ENCODE data around the gene RNF175.

Gene RNF175

DNA sequence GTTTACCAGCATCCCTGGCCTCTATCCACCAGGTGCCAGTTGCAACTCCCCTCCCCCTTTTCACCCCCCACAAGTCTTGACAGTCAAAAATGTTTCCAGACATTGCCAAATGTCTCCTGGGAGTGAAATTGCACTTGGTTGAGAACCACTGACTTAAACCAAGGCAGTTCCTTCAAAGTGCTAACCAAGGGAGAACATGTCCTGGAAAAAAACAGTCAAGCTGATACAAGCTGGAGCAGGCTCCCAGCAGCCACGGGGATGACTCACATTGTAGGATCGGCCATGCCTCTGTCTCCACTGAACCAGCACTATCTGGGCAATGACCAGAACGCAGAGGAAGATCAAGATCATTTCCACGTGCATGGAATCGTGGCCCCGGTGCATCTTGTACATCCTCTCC lies 11.4 kb downstream of the RNF175 start:
- peak; percentile 22 for DNase-seq (ENCODE audit: low read depth, low spot score)

GRCh38 chr4:153747406-153747955 lies 12.3 kb downstream of the RNF175 start:
- no peak for DNase-seq (ENCODE audit: low read depth, low spot score)

DNA sequence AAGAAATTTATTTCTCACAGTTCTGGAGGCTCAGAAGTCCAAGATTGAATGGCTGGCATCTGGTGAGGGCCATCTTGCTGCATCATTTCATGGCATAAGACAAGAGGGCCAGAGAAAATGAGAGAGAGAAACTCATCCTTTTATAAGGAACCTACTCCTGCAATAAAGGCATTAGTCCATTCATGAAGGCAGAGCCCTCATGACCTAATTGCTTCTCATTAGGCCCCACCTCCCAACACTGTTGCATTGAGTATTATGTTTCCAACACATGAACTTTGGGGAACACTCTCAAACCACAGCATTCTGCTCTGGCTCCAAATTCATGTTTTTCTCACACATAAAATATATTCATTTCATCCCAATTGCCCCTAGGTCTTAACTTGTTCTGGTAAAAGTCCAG lies 14.2 kb downstream of the RNF175 start:
- no peak for DNase-seq (ENCODE audit: low read depth, low spot score)

GRCh38 chr4:153741541-153741940 lies 18.3 kb downstream of the RNF175 start:
- DNase-seq (ENCODE audit: low read depth, low spot score), result no peak

DNA sequence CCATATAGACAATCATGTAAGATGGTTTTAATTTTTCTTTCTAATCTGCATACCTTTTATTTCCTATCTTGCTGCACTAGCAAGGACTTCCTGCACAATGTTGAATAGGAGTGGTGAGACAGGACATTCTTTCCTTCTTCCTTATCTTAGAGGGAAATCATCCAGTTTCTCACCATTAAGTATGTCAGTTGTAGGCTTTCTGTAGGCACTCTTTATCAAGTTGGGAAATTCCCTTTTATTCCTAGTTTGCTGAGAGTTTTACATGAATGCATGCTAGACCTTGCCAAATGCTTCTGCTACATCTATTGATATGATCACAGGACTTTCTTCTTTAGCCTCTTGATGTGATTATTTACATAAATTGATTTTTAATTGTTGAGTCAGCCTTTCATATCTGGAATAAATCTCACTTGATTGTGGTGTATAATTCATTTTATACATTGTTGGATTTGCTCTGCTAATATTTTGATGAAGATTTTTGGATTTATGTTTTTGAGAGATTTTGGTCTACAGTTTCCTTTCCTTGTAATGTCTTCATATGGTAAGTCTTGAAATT lies 23.8 kb downstream of the RNF175 start:
- DNase-seq (ENCODE audit: low read depth, low spot score), result no peak

DNA sequence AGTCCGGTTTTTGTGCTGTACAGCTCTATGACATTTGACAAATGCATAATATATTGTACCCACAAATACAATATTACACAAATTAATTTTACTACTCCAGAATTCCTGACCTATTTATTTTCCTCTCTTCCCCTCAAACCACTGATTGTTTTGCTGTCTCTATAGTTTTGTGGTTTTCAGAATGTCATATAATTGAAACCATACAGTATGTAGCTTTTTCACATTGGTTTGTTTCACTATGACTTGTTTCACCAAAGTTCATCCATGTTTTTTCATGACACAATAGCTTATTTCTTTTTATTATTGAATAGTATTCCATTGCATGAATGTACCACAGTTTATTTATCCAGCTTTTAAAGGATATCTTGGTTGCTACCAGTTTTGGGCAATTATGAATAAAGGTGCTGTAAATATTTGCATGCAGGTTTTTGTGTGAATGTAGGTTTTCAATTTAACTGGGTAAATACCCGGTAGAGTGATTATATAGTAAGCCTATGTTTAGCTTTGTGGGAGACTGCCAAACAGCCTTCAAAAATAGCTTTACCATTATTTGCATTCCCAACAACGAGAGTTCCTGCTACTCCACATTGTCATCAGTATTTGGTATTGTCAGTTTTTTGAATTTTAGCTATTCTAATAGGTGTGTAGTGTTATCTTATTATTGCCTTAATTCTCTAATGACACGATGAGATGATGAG lies 25.9 kb downstream of the RNF175 start:
- DNase-seq (ENCODE audit: low read depth, low spot score), result no peak

DNA sequence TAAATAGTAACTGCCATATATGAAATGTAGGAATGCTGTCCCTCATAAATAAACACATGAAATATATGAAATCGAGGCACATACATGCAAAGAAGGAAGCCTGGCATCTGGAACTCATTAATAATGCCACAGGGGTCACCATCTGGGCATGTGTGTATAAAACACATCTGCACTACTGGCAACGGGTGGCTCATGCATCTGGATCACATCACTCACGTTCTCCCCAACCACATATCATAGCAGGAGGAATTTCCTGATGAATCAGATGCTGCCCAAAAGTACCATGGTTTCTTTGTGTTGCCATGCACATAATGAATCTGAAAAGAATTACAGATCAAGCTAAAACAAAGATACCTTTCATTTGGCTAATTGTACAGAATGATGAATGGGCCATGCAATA lies 28.6 kb downstream of the RNF175 start:
- peak; percentile 76 for DNase-seq (ENCODE audit: low read depth, low spot score)

GRCh38 chr4:153729895-153730294 lies 29.9 kb downstream of the RNF175 start:
- no peak for DNase-seq (ENCODE audit: low read depth, low spot score)

DNA sequence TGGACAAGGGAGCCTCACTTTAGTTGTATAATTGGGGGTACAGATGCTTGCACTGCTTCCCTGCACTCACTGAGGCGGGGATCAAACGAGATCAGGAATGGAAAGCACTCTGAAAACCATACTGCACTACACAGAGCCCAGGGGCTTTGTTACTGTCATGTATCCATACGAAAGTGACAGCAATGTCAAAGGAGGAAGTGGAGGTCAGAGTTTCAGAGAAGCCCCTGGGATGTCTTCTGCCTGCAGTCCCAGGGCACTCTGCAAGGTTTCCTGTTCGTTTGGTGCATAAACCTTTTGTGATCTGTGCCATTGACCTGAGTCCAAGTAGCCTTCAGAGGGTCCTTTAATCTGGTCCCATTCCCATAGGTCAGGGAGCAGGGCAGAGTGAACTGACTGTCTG lies 31.2 kb downstream of the RNF175 start:
- DNase-seq (ENCODE audit: low read depth, low spot score), result no peak

GRCh38 chr4:153728151-153728550 lies 31.7 kb downstream of the RNF175 start:
- DNase-seq (ENCODE audit: low read depth, low spot score), result no peak

DNA sequence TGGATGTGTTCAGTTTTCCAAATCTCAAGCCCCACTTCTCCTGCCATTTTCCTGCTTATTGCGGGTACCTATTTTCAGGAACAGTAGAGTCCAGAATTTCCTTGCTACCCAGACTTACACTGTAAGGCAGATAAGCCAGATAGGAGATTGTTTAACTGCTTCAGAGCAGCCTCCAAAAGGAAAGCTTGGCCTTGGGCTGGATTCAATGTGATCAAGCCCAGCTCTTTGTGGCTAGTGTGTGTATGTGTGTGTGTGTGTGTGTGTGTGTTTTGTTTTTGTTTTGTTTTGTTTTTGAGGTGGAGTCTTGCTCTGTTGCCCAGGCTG lies 34.0 kb downstream of the RNF175 start:
- DNase-seq (ENCODE audit: low read depth, low spot score), result no peak

- DNase-seq (ENCODE audit: low read depth, low spot score), result no peak
Measured at GRCh38 chr4:153725136-153725830, 34.5 kb downstream of the RNF175 start.

- DNase-seq (ENCODE audit: low read depth, low spot score), result no peak
Measured at GRCh38 chr4:153724606-153725005, 35.2 kb downstream of the RNF175 start.

DNA sequence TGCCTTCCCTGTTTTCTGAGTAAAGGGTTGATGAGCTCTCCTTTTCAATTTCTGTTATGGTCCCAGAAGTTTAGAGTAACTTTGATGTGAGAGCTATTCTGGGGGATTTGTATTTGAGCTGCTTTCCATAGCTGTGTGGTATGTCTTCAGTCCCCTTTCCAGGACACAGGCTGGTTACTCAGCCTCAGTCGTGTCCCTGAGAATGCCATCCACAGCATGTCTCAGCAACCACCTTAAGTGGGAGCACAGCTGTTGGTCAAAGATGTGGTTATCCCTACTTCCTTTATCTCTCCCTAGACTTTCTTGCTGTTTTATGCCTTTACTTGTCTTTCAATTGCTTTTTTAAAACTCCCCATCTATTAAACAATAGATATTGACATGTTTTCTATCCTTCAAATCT lies 37.8 kb downstream of the RNF175 start:
- DNase-seq (ENCODE audit: low read depth, low spot score), result no peak

- DNase-seq (ENCODE audit: low read depth, low spot score), result no peak
Measured at GRCh38 chr4:153713866-153714646, 45.8 kb downstream of the RNF175 start.

- no peak for DNase-seq (ENCODE audit: low read depth, low spot score)
Measured at GRCh38 chr4:153710681-153711080, 49.1 kb downstream of the RNF175 start.

DNA sequence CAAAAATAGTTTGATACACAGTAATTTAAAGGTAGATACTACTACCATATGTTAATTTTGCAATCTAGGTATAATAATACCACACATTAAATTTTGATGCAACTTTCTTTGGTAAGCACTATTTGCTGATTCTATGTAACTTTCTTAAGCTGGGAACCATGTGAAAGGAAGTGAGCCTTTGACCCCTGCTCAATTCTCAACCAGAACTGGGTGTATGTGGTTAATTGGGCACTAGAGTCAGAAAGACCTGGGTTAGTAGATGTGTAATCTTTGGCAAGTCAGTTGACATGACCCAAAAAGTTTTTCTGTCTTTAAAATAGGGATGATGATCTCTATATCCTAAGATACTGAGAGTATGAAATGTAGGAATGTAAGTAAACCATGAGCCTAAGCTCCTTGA lies 53.3 kb downstream of the RNF175 start:
- no peak for DNase-seq (ENCODE audit: low read depth, low spot score)

DNA sequence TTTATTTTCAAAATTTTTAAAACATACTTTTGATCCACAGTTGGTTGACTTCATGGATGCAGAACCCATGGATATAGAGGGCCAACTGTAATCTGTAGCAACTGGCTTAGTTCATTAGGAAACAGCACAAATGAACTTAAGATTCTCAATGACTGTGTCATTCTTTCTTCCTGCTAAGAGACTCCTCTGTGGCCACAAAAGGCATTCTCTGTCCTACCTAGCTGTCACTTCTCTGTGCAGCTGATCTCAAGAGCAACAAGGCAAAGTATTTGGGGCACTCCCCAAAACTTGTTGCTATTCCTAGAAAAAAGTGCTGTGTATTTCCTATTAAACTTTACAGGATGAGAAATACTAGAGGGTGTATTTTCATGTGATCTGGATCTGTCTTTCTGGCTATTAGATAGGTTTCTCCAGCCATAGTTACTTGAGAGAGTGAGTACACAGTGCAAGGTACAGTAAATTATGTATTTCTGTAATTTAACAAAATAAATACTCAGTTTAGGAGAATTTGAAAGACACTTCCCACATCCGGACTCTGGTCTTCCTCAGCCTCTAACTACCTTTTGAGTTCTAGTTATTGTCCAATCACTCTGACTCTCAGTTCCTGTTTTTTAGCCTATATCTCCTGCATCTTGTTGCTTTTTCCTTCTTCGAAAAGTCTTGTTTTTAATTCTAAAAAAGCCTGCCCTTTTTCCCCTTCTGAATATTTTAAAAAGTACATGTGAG lies 53.9 kb downstream of the RNF175 start:
- no peak for DNase-seq (ENCODE audit: low read depth, low spot score)

DNA sequence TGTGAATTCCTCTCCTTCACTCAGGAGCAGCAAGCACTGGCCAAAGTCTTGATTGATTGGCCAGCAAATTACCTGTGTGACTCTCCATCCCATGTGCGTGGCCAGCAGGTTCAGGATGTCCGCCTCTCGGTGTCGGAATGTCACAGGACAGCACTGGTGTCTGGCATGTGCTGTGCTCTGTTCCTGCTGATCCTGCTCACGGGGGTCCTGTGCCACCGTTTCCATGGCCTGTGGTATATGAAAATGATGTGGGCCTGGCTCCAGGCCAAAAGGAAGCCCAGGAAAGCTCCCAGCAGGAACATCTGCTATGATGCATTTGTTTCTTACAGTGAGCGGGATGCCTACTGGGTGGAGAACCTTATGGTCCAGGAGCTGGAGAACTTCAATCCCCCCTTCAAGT lies 55.3 kb downstream of the RNF175 start:
- DNase-seq (ENCODE audit: low read depth, low spot score), result no peak

- DNase-seq (ENCODE audit: low read depth, low spot score), result no peak
Measured at GRCh38 chr4:153684971-153685371, 74.9 kb downstream of the RNF175 start.

GRCh38 chr4:153684182-153684970 lies 75.4 kb downstream of the RNF175 start, which contains the start of gene TLR2:
TLR2 (plus strand) TSS chr4:153684280; CDS start chr4:153702908, 18,628 bp downstream.
- no peak for DNase-seq (ENCODE audit: low read depth, low spot score)

Data from brain pericyte (primary cell).